M059J (cell line): Measurements from ENCODE around the gene RBMY1J. TPM values are rescaled to one million over a fixed set of nuclear protein-coding genes. Genes with fewer than 3 reads are reported as not detected.
"Not testable (repeated sequence)": the region's sequence is repeated elsewhere in the genome, so short reads cannot be mapped to it uniquely, and the experiment has no call there.

Experiments
- DNase-seq: peaks from one replicate; pipeline ENCODE4 v3.0.0-alpha.2; 2012; ENCODE audit warnings: low read depth
- total RNA-seq: library from RNA; depleted of rRNA; stranded (reverse); fragments of >200 nt; shearing (Covaris generic); gene quantifications from 2 replicates; pipeline ENCODE4 v1.2.3, GENCODE V29; 2014; rRNA removed

Gene RBMY1J
- not detected in 2 replicates for total RNA-seq

- DNase-seq: not testable (repeated sequence)
These were observed at the start of gene RBMY1J for GRCh38 chrY:22403110-22403509. Gene RBMY1J (plus strand): TSS chrY:22403410. CDS start chrY:22405448, 2,038 bp downstream.

DNA sequence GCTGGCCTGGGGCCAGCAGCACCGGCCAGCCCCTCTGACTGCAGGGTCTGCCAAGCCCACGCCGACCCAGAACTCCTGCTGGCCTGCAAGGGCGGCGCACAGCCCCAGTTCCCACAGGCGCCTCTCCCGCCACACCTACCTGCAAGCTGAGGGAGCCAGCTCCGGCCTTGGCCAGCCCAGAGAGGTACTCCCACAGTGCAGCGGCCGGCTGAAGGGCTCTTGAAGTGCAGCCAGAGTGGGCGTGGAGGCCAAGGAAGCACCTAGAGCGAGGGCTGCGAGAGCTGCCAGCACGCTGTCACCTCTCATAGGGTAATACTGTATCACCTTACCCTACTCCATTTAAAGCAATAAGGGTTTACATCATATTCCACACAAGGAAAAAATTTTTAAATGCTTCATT, 35.8 kb upstream of the RBMY1J start:
- no peak for DNase-seq

GRCh38 chrY:22370623-22371022, 32.6 kb upstream of the RBMY1J start:
- no peak for DNase-seq

- DNase-seq: no peak
These were observed 29.7 kb upstream of the RBMY1J start for GRCh38 chrY:22373494-22373893.

DNA sequence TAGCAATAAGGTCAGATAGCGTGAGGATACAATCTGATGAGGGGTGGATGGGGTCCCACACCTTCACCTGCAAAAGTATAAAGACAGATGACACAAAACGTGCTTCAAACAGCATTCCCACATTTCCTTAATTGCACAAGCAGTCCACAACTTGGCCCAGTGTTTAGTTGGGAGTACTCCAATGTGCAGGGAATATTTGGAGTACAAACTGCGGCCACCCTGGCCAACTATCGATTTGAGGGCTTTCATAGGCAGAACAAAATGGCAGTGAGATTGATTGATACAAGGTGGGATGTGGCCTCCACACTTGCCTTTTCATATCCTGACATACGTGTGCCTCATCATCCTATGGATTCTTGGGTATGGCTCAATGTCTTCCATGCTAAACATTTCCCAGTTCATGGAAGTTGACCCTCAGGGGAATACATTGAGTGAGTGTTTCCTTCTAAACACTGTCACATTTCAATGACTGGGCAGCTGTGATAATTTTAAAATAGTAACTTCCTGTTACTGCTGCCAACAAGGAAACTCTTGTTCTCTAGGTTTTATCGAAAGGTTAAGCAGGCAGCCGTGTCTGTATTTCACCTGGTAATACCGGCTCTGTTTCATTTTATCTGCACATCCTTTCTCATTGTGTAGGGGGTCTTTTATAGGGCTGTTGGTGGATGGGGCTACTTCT, 41.6 kb downstream of the RBMY1J start:
- DNase-seq: not testable (repeated sequence)

- not testable (repeated sequence) for DNase-seq
These were observed 52.3 kb downstream of the RBMY1J start for GRCh38 chrY:22455522-22455921.

GRCh38 chrY:22461962-22462361, 58.8 kb downstream of the RBMY1J start:
- not testable (repeated sequence) for DNase-seq

Other genes with a start within 250 kb of the RBMY1J start
- not detected in 2 replicates for gene RBMY1F, start 220.5 kb upstream of the RBMY1J start, total RNA-seq